NK-92 treated with Interleukin-12 subunit alpha and Interleukin-12 subunit beta, amount 100 ng/mL, for 24 hours (cell line): ENCODE data around the gene RASGRF1.
"Not testable (repeated sequence)": the region's sequence is repeated elsewhere in the genome, so short reads cannot be mapped to it uniquely, and the experiment has no call there.

ENCODE experiments used
- DNase-seq: peaks from one replicate; lab custom pipeline; 2025; lab: John Stamatoyannopoulos, UW

RASGRF1 gene

DNA sequence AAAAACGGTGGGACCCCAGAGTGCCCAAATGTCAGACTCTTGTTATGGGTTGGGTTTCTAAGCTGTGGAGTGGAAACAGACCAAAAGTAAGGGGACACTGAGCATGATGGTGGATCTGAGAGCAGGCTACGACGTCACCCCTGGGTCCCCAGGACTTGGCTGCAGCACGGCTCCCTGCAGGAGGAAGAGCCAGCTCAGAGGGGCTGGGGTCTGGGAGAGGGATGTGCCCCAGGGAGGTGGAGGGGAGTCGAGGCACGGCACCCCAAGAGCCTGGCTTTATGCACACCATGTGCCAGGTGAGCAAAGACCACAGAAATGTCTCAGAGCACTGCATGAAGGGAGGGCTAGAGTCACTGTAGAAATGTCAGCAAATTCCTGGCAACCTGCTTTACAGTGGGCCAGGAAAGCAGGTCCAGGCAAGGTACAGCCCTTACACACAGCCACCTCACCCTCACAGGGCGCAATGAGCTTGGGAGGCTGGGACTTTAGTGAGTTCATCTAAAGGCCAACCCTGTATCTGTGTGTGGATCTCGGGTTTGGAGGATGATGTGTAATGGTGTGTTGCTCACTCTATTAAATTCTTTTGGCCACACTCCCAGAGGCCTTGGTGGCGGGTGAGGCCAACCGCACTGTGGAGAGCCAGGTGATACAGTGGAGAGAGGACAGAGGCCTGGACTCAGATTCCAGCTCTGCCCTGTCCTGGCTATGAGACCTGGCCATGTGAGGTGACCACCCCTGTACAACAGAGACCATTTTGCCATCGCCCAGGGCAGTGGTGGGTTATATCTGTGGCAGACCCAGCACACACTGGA is 159.8 kb downstream of the RASGRF1 start:
- no peak for DNase-seq

DNA sequence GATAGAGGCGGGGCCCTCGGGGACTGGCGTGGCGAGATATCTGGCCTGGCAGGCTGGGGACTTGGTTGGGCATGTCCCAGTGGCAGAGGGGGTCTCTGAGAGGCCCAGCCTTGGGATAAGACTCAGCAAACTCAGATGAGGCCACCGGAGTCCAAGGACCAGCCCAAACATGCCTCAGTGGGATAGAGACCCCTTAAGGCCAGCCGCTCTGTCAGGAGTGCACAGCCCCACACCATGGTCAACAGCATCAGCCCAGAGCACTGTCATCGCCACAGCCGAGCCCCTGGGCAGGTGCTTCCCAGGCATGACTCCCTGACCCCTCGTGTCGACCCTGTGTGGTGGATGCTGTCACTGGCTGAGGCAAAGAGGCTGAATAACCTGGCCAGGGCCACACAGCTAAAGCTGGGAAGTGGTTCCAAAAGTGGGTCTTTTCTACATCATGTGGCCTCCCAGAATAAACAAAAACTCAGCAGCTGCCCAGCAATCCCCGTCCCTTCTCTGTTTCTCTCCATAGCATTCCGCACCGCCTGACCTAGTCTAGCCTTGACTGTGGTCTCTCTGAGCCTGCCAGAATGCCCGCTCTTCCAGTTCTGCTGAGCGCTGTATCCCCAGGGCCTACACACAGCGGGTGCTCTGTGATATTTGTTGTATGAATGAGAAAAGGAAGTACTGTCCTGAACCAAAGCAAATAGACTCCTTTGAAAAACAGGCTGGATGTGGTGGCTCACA is 160.9 kb downstream of the RASGRF1 start:
- no peak for DNase-seq

DNA sequence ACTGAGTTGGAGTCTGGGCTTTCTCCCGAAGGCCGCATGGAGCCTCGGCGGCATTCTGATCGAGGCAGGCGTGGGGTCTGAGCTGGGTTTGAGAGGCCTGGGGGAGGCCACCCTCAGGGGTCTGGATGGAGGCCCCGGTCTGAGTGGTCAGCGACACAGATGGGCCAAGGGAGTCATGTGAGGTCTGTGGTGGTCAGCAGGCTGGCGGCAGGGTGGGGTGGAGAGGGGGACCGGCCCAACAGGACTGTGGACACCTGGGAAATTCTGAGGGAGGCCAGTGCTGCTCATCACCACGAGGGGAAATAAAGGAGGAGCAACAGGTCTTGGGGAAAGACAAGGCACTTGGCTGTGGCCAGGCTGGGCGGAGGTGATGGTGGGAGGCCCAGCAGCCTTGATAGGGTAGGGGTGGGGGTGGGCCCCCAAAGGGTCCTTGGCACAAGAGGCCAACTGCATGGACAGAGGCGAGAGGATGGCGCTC is 161.9 kb downstream of the RASGRF1 start:
- DNase-seq: no peak

DNA sequence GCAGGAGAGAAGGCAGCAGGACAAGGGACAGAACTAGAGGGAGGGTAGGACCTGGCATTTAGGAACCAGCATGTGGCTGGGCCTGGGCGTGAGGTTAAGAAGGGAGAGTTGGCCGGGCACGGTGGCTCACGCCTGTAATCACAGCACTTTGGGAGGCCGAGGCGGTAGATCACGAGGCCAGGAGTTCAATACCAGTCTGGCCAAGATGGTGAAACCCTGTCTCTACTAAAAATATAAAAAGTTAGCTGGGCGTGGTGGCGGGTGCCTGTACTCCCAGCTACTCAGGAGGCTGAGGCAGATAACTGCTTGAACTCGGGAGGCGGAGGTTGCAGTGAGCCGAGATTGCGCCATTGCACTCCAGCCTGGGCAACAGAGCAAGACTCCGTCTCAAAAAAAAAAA is 162.4 kb downstream of the RASGRF1 start:
- DNase-seq: not testable (repeated sequence)

DNA sequence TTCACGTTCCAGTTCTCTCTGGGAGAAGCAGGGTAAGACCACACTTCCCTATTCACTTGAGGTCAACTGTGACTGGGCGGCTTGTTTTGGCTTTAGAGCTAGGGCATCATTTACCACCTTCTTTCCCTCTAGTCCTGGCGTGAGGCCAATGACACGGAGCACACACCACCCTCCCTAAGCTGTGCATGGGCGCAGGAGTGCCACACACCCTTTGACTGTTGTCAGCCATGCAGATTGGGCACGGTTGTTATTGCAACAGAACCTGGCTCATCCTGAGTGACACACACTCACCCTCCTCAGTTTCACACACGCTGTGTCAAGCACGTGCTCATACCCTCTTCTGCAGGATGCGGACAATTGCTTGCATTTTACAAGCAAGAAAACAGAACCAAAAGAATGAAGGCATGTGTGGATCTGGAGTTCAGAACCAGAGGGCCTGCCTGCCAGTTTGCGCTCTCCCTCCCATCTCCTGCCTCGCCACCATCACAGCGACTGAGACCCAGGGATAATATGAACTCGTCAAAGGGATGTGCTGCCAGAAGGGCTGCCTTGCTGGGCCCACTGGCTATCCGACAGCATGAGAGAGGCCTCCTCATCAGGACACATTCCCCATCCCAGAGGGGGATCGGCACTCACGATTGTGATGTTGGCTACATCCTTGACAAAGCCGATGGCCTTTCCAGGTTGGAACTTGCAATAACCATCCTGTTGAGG is 163.3 kb downstream of the RASGRF1 start:
- DNase-seq: no peak

DNA sequence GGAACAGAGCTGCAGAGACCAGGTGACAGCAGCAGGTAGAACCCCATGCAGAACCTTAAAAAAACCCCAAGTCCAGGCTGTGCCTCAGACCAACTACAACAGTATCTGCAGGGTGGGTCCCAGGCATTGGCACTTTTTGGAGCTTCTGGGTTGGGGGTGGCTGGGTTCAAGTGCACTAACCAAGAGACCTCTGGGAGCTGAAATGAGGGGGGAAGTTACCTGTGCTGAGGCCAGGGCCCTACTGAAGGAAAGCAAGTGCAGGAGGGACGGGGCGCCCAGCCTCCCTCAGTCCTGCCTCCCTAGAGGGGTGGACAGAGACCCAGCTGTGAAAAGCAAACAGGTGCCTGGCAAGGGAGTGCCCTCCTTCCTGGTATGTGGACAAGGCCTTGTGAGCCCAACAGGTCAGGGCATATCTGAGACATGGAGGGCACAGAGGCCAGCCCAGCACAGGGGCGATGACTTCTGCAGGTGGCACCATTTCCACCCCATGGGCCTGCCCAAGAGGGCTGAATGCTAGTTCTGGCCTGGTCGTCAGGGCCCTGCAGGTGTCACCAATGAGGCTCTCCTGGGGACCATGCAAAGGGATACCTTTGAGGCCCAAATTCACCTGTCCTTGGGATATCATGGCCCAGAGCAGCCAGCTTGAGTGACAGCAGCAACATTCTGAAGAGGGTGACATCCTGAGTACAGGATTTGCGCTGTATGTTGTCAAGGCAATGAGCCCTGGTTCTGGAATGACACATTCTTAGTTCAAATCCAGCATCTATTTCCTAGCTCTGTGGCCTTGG is 164.4 kb downstream of the RASGRF1 start:
- DNase-seq: no peak

DNA sequence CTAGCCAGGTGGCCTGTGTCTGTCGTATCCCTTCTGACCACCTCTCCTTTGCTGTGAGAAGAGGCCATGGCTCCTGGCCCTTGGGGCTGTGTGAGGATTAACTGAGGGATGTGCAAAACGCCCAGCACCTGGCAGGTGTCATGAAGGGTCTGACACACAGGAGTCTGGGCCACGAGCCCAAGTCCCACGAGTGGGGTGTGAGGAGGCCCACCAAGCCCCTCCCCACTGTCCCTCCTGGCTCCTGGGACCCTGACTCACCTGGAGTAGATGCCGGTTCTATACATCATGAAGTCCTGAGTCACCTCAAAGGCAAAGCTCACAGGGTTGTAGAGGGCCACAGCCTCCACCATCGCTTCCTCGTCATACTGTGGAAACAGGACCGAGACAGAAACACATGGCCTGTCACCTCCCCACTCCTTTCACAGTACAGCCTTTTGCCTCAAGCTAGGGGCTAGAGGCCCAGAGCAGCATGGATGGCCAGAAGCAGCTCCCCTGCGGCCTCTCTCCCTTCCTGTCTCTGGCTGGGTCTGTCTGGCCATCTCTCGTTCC is 165.4 kb downstream of the RASGRF1 start:
- DNase-seq: no peak

DNA sequence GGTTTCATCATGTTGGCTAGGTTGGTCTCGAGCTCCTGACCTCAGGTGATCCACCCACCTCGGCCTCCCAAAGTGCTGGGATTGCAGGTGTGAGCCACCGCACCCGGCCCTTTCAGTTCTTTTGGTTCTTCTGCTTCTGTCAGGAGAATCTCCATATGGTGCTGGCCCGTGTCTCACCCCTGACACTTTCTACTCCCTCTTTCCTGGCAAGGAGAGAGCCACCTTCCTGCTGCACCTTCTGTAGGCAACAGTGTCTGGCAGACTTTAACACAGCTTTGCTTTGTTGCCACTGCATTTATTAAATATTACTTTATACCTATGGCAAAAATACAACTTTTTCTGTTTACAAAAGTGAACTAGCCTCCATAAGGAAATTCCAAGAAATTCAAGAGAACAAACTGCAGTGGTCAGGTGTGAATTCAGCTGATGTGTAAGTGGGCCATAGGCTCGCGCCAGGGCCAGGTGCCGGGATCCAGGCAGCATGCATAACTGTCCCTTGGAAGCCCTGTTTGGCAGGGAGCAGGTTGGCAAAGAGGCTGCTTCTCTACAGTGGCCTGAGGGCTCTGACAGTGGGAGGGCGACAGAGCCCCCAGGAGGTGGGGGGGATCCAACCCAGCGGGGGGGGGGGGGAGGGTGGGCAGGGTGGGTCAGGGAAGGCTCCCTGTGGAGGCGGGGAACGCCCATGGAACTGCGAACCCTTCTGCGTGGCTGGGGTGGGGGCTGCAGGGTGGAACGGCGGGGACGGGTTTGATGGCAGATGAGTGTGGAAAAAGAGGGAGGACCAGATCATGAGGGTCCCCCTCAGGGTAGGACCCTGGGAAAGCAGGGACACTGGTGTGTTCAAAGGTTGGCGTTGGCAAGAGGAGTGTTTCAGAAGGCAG is 166.9 kb downstream of the RASGRF1 start:
- no peak for DNase-seq

DNA sequence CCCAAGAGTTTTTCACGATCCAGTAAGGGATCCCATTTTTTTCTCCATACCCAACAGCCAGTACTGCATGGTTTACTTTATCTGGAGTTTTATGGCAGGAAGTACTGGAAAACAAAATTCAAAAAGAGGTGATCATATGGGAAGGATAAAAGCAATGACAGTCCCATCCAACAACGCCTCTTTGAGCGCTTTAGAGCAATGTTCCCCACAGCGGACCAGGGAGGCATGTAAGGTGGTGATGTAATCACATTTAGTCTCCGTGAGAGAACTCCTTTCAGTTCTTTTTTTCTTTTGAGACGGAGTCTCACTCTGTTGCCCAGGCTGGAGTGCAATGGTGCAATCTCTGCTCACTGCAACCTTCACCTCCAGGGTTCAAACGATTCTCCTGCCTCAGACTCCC is 167.6 kb downstream of the RASGRF1 start:
- no peak for DNase-seq

DNA sequence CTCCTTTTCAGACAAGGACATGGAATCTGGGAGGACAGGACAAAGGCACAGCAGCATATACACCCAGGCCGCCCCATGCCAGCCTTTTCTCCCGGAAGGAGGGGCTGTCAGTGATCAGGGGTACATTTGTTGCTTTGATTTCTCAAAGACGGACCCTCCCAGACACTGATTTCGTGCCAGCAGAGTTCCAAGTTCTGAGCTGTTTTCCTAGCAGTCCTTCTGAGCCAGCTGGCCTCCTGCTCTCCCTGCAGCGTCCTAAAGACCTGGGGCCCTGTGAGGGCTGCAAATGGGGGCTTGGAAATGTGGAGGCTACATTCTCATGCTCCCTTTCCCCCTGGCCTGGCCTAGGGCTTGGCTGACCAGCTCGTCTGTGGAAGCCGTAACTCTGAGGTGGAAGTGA is 168.1 kb downstream of the RASGRF1 start:
- no peak for DNase-seq

DNA sequence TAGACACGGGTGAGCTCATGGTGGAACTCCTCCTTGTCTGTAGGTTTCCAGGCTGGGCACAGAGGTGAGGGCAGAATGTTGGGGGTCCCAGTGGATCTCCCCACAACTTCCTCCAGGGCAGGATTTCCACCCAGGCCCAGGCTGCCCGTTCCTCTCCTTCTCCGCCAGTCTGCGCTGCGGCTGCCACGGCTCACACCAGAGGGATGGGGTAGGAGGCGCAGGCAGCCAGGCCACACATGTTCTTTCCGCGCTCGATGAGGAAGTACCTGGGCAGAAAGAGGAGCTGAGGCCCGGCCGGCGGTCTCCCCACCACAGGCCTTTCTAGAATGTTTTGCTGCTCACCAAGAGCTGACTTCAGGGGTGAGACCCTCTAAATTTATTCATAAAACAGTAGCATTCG is 168.6 kb downstream of the RASGRF1 start:
- no peak for DNase-seq

DNA sequence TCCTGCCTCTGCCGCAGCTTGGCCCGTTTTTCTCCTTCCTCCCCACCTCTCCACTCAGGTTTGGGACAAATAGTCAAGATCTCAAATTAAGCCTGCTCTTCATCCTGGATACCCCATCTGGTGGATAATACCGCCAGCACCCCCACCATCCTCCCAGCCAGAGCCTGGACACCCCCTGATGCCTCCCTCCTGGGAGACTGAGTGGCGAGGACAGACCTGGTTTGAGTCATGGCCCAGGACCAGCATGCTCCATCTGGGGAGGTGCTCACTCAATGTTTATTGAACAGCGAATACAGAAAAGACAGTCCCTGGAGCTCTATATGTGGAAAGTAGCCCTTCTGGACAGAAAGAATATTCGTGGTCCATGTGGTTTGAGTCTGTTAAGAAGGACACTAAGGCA is 169.1 kb downstream of the RASGRF1 start:
- DNase-seq: no peak

DNA sequence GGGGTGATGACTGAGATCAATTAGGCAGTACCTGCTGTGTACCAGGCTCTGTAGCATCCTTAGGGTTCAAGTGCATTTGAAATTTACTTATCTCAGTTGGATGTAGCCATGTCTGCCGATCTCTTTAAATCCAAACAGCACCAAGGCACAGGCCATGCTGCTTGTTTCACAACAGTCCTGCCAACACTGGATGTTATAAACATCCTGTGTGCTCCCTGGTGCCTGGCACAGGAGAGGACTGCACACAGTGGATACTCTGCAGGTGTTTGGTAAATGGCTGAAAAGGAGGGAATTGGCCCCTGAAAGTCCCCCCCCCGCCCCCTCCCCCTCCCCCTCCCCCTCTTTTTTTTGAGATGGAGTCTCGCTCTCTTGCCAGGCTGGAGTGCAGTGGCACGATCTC is 172.7 kb downstream of the RASGRF1 start:
- no peak for DNase-seq

DNA sequence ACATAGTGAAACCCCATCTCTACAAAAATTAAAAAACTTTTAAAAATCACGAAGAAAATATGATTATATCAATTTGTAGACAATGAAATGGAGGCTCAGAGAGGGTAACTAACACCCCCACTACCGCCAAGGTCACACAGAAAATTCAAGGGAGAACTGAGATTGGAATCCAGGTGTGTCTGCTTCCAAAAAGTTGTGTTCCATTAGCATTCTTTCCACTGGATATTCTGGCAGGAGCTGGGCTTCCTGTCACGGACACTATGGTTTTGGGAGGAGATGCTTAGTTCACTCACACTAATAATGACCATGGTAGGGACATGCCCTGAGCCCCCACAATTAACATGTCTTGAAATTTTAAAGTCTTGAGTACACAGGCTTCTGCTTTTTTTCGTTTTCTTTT is 174.5 kb downstream of the RASGRF1 start:
- DNase-seq: no peak

DNA sequence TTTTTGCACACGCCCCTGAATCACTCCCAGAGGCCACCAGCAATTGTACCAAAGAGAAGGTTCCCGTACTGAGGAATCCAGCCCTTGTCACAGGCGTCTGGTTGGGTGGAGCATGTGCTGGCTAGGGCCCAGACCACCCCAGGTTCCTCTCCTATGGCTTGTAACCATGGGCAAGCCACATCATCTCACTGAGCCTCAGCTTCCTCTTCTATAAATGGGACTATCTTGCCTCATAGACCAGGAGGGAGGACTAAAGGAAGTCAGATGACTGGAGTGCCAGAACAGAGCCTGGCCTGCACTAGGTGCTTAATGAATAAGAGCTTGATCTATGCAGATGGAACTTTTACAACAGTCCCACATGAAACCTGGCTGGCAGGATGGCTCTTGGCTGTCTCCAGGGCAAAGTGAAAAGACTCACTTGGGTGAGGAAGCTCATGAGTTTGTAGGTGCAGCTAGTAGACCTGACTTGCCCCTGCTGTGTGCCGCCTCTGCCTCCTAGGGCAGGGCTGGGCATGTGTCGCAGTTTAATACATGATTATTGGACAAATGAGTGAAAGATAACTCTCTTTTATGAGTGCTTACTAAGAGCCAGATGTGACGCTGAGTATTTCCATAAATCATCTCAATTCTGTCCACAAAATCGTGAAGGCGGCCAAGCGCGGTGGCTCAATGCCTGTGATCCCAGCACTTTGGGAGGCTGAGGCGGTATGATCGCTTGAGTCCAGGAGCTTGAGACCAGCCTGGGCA is 175.1 kb downstream of the RASGRF1 start:
- DNase-seq: no peak

DNA sequence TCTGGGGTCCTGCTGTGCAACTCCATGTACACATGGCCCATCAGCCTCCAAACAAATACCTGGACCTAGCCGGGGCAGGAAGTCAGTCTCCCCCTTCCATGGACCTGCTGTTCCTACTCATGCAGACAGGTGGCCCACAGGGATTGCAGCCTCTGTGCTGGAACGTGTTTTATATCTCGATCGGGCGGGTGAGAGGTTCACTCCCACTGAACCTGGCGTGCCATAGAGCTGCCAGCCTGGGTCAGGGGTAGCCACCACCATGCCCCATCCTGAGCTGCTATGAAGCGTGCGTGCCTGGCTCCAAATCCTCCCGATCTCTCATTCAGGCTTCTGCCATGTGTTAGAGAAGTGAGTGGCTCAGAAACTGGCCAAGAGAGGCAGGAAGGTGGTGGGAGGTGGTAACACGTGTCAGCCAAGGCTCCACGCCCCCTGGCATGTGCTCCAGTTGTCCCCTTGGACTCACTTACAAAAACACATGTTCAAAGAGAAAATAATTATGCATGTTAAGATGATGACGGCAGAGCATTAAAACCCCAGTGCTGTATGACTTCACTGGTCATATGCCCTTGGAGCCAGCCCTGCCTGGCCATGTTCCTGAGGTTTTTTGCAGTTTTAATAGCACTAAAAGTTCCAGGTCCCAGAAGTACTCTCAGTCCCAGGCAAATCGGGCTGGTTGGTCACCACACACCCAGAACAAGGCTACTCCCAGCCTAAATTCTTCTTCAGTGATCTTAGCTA is 176.4 kb downstream of the RASGRF1 start:
- no peak for DNase-seq

DNA sequence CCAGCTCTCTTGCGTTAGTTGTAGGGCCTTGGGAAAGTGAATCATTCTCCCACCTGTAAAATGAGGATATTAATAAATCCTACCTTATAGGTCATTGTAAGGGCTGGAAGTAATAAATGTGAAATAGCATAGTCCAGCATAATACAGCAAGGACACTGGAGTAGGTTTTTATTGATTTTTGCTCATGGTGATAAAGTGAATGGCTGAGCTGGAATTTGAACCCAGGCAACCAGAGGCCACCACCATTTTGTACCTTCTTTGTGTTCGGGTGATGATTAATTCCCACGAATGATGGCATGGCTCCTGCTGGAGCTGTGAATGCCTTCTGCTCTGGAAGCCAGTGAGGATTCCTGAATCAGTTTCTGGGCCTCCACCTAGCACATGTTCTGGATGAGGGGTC is 177.6 kb downstream of the RASGRF1 start:
- DNase-seq: no peak

DNA sequence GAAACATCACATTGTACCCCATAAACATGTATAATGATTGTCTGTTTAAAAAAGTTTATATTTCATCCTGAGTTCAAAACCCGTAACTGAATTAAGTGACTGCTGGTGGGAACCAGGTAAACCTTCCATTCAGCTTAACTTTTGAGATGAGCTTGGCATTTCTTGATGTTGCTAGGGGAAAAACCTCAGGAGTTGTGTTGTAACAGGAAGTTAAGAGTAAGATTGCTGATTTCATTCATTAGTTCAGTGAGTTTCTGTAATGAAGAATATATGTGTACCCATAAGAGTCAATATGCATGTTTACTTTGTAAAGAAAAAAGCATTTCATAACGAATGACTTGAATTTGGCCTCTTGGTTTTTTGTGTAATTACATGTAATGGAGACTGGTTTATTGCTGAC is 178.3 kb downstream of the RASGRF1 start:
- DNase-seq: no peak

DNA sequence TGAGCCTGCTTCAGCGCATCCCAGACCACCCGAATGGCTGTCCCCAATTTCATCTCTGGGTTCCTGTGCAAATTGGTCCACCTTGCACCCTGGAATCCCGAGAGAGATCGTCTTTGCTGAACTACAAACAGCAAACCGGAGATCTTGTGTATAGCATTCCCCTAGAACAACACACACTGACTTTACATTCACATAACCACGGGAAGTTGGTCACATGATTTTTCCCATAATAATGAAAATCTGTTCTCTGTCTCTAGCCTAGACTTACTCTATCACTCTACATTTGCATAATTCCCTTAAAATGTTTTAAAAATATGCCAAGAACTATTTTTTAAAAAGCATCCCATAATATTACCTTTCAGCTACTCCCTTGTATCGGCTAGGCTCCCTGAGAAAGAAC is 180.3 kb downstream of the RASGRF1 start:
- no peak for DNase-seq
